CD14-positive monocyte (primary cell): ENCODE measurements around the gene CDC34. TPM values are rescaled to one million over a fixed set of nuclear protein-coding genes. Genes with fewer than 3 reads are reported as not detected.

Source experiments
- DNase-seq, 3 donors: peaks; one replicate each; pipeline ENCODE4 v3.0.0-alpha.2; 2011 to 2022
- H2AFZ ChIP-seq: 2 replicates; pipeline ENCODE4 v1.6.0; 2012; ENCODE audit warnings: mild to moderate bottlenecking, low read depth, low read length, inconsistent platforms; ENCODE audit not compliant: insufficient read depth, poor library complexity, severe bottlenecking
- H3K27ac ChIP-seq, 2 donors: 1 replicate in 1 of 2; 2 replicates in 1 of 2; pipeline ENCODE4 v1.5.1; 2012 to 2013; ENCODE audit warnings: low read length in 2 of 2, control low read depth in 1 of 2, inconsistent platforms in 1 of 2, low read depth in 1 of 2, mild to moderate bottlenecking in 1 of 2
- H3K27me3 ChIP-seq, 2 donors: one replicate each; pipeline versions ENCODE4 v1.6.0 to v1.6.1; 2011 to 2013; ENCODE audit warnings: low read length in 2 of 2; ENCODE audit not compliant: control insufficient read depth in 2 of 2, insufficient read depth in 2 of 2
- H3K36me3 ChIP-seq, 2 donors: replicated peaks in 1 of 2; 1 replicate in 1 of 2; 2 replicates in 1 of 2; pipeline versions ENCODE4 v1.5.1 to v1.6.1; 2012 to 2013; ENCODE audit warnings: low read length in 2 of 2, control low read depth in 1 of 2, inconsistent platforms in 1 of 2, mild to moderate bottlenecking in 1 of 2; ENCODE audit not compliant: insufficient read depth in 2 of 2, control insufficient read depth in 1 of 2
- H3K4me1 ChIP-seq, 2 donors: 1 replicate in 1 of 2; 2 replicates in 1 of 2; pipeline versions ENCODE4 v1.5.1 to v1.6.1; 2012 to 2013; ENCODE audit warnings: low read length in 2 of 2, control low read depth in 1 of 2, inconsistent platforms in 1 of 2, mild to moderate bottlenecking in 1 of 2, moderate library complexity in 1 of 2; ENCODE audit not compliant: insufficient read depth in 2 of 2, control insufficient read depth in 1 of 2
- H3K4me2 ChIP-seq: replicated peaks from 2 replicates; pipeline ENCODE3; 2012; ENCODE audit warnings: low read length, moderate library complexity, mild to moderate bottlenecking; ENCODE audit not compliant: poor library complexity, severe bottlenecking; ENCODE audit errors: extremely low read depth
- H3K4me3 ChIP-seq, 3 experiments: fragments of 200-600 bp in 1 of 3; sonication (generic) in 1 of 3; replicated peaks in 1 of 3; 1 replicate in 2 of 3; 2 replicates in 1 of 3; pipeline ENCODE4 v1.5.1; 2011 to 2013; ENCODE audit warnings: low read length in 3 of 3, mild to moderate bottlenecking in 3 of 3, control low read depth in 2 of 3, low read depth in 2 of 3, inconsistent platforms in 1 of 3, moderate library complexity in 1 of 3
- H3K79me2 ChIP-seq: 2 replicates; pipeline ENCODE4 v1.6.0; 2012; ENCODE audit warnings: mild to moderate bottlenecking, control low read depth, inconsistent platforms, low read length, moderate library complexity; ENCODE audit not compliant: insufficient read depth
- H3K9ac ChIP-seq: 2 replicates; pipeline ENCODE4 v1.6.0; 2017; ENCODE audit warnings: low read length, mild to moderate bottlenecking; ENCODE audit not compliant: insufficient read depth, poor library complexity, severe bottlenecking
- H3K9me3 ChIP-seq, 2 donors: replicated peaks in 1 of 2; 1 replicate in 1 of 2; 2 replicates in 1 of 2; pipeline versions ENCODE4 v1.5.1 to v1.6.1; 2012 to 2013; ENCODE audit warnings: low read length in 2 of 2, control low read depth in 1 of 2; ENCODE audit not compliant: control insufficient read depth in 1 of 2, insufficient read depth in 1 of 2
- H4K20me1 ChIP-seq: 2 replicates; pipeline ENCODE4 v1.6.0; 2012; ENCODE audit warnings: mild to moderate bottlenecking, low read length, control low read depth, moderate library complexity; ENCODE audit not compliant: insufficient read depth
- H3K27ac Mint-ChIP-seq, 7 donors: one replicate each; pipeline ENCODE4 v1.8.0; 2020; ENCODE audit warnings: mild to moderate bottlenecking in 7 of 7, mixed read lengths in 7 of 7, moderate library complexity in 6 of 7, inconsistent platforms in 2 of 7
- H3K27me3 Mint-ChIP-seq, 3 donors: one replicate each; pipeline ENCODE4 v1.8.0; 2021 to 2022; ENCODE audit warnings: low read depth in 3 of 3, mild to moderate bottlenecking in 3 of 3, mixed read lengths in 3 of 3, moderate library complexity in 3 of 3, inconsistent platforms in 1 of 3
- H3K36me3 Mint-ChIP-seq, 2 donors: one replicate each; pipeline ENCODE4 v1.8.0; 2020; ENCODE audit warnings: mixed read lengths in 2 of 2, inconsistent platforms in 1 of 2, mild to moderate bottlenecking in 1 of 2
- H3K4me1 Mint-ChIP-seq: one replicate; pipeline ENCODE4 v1.8.0; 2020; ENCODE audit warnings: mild to moderate bottlenecking, mixed read lengths
- H3K4me3 Mint-ChIP-seq, 2 donors: one replicate each; pipeline ENCODE4 v1.8.0; 2020; ENCODE audit warnings: mild to moderate bottlenecking in 2 of 2, mixed read lengths in 2 of 2, moderate library complexity in 1 of 2
- H3K9me3 Mint-ChIP-seq, 7 donors: one replicate each; pipeline ENCODE4 v1.8.0; 2020 to 2022; ENCODE audit warnings: mixed read lengths in 7 of 7, mild to moderate bottlenecking in 6 of 7, moderate library complexity in 6 of 7, inconsistent platforms in 2 of 7
- WGBS: methylation state at CpG from one replicate; pipeline ENCODE4 v1.1.5; 2013; ENCODE audit warnings: missing lambda C conversion rate; ENCODE audit not compliant: insufficient coverage; 5-methylcytosine and 5-hydroxymethylcytosine counted together
- intact Hi-C, 2 donors: fragments of 100-400 bp; cut with micrococcal nuclease; formaldehyde crosslinking; loops; one replicate each; pipeline versions ENCODE4 v1.15.0 to v1.15.1; 2023
- polyA plus RNA-seq, 3 donors: library from polyadenylated mRNA; depleted of rRNA in 1 of 3; unstranded in 2 of 3; stranded (reverse) in 1 of 3; fragments of 300-500 nt in 2 of 3; fragments of >200 nt in 1 of 3; fragmentation: Illumina TruSeq in 2 of 3; gene quantifications; 1 replicate in 2 of 3; 2 replicates in 1 of 3; pipeline ENCODE4 v1.2.3, GENCODE V29; 2012 to 2021
- TF ChIP-seq, protein P1 (sequence below): fragments of 200-600 bp; IDR thresholded peaks from one replicate; pipeline ENCODE4 v1.8.0; 2022; ENCODE audit warnings: antibody characterized with exemption, mild to moderate bottlenecking

CDC34 gene
- polyA plus RNA-seq, 3 donors, result 25.2 to 49.2 (median 43.0) TPM

- Mint-ChIP-seq H3K4me1 (no peaks in the 10 kb centered on the region), H3K4me3 (no peak overlapping the region), H3K9me3 (peaks cover 0 to 15% (median 9%) of the 10 kb centered on the region in 7 donors), H3K36me3 (peaks cover 11% of the 10 kb centered on the region in 2 donors), H3K27ac (no peak overlapping the region), H3K27me3 (peaks cover 8 to 32% (median 32%) of the 10 kb centered on the region in 3 donors)
- Histone ChIP-seq H3K4me3 (no peak overlapping the region), H3K27ac (no peak overlapping the region), H3K36me3 (no peaks in the 10 kb centered on the region), H3K9me3 (peaks cover 0 to 4% of the 10 kb centered on the region in 2 donors), H3K4me2 (no peak overlapping the region), H3K9ac (no peak overlapping the region), H3K4me1 (no peaks in the 10 kb centered on the region), H3K27me3 (peaks cover 0 to 10% of the 10 kb centered on the region in 2 donors), H3K79me2 (no peaks in the 10 kb centered on the region), H4K20me1 (peaks cover 5% of the 10 kb centered on the region), H2AFZ (no peak overlapping the region)
- intact Hi-C loops, result no loop called here
- WGBS, result 71% methylated on average over 10 of the region's 10 CpGs
- no peak for DNase-seq
- TF ChIP-seq, protein P1, sequence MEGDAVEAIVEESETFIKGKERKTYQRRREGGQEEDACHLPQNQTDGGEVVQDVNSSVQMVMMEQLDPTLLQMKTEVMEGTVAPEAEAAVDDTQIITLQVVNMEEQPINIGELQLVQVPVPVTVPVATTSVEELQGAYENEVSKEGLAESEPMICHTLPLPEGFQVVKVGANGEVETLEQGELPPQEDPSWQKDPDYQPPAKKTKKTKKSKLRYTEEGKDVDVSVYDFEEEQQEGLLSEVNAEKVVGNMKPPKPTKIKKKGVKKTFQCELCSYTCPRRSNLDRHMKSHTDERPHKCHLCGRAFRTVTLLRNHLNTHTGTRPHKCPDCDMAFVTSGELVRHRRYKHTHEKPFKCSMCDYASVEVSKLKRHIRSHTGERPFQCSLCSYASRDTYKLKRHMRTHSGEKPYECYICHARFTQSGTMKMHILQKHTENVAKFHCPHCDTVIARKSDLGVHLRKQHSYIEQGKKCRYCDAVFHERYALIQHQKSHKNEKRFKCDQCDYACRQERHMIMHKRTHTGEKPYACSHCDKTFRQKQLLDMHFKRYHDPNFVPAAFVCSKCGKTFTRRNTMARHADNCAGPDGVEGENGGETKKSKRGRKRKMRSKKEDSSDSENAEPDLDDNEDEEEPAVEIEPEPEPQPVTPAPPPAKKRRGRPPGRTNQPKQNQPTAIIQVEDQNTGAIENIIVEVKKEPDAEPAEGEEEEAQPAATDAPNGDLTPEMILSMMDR, result no peak
Observed at GRCh38 chr19:517721-518597, 13.6 kb upstream of the CDC34 start.

DNA sequence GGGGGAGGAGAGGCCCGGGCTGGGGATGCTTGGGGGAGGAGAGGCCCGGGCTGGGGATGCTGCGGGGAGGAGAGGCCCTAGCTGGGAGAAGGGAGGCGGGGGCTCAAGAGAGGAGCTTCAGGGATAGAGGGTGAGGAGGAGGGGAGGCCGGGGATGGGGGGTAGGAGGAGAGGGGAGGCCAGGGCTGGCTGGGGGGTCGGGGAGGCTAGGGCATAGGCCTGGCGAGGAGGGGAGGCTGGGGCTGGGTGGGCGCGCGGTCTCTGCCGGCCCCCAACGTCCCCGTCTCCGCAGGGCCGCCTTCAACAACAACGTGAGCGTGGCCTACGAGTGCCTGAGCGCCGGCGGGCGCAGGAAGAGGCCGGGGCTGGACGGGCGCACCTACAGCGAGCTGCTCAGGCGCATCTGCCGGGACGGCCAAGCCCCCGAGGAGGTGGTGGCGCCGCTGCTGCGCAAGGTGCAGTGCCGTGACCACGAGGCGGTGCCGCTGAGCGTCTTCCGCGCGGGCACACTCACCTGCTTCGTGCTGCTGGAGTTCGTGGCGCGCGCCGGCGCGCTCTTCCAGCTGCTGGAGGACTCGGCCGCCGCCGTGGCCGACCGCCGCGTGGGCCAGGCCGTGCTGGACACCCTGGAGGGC lies 12.8 kb upstream of the CDC34 start:
- Mint-ChIP-seq H3K9me3 (peaks cover 0 to 16% (median 9%) of the 10 kb centered on the region in 7 donors), H3K4me3 (no peak overlapping the region), H3K27ac (no peak overlapping the region), H3K27me3 (peaks cover 8 to 31% (median 28%) of the 10 kb centered on the region in 3 donors), H3K36me3 (peaks cover 6 to 7% of the 10 kb centered on the region in 2 donors), H3K4me1 (no peaks in the 10 kb centered on the region)
- no peak for DNase-seq
- H3K79me2 ChIP-seq, result no peaks in the 10 kb centered on the region
- no peak overlapping the region for H3K9ac ChIP-seq
- WGBS, result 19% methylated on average over 54 of the region's 58 CpGs
- H3K9me3 ChIP-seq, result peaks cover 0 to 4% of the 10 kb centered on the region in 2 donors
- H3K27ac ChIP-seq, result no peak overlapping the region
- TF ChIP-seq, protein P1, result no peak
- H2AFZ ChIP-seq, result no peak overlapping the region
- intact Hi-C loops, result no loop called here
- no peak overlapping the region for H3K4me3 ChIP-seq
- no peaks in the 10 kb centered on the region for H3K4me1 ChIP-seq
- H4K20me1 ChIP-seq, result peaks cover 5% of the 10 kb centered on the region
- no peak overlapping the region for H3K4me2 ChIP-seq
- H3K36me3 ChIP-seq, result no peaks in the 10 kb centered on the region
- H3K27me3 ChIP-seq, result peaks cover 0 to 3% of the 10 kb centered on the region in 2 donors
